Measurements from ENCODE around the gene ZCCHC9.
"Not testable (repeated sequence)": the region's sequence is repeated elsewhere in the genome, so short reads cannot be mapped to it uniquely, and the experiment has no call there.

The ZCCHC9 gene

DNA sequence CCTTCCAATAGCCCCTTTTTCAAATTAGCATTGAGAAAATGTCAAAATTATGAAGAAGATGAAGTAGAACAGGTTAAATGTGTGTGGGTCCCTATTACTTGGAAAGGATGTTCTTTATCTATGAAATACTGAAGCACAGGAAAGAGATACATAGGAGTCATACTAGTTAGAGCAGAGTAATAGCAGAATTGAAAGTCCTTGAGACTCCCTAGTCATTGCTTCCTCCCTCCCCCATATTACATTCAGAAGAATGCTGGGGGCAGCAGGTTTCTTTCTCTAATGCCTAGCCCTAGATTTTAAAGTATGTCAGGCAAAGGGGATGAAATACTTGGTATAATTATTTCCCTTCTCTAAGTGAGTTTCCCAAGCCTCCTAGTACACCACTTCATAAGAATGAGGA, 4.4 kb downstream of the ZCCHC9 start:
- no peak for DNase-seq (ENCODE audit: low read depth in 3 of 3)

DNA sequence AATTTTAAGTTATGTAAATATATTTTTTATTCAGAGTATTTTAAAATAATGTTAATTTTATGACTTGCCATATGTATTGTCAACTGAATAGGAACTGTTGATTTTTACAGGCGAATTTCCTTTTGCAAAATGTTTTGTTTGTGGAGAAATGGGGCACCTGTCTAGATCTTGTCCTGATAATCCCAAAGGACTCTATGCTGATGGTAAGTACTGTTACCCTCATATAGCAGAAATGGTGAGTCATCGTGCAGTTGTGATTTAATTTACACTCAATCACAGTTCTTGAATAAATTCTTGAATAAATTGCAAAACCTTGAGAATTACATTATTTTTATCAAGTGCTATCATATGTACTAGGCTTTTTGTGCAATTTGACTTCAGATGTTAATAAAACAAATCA, 7.4 kb downstream of the ZCCHC9 start:
- no peak for DNase-seq (ENCODE audit: low read depth in 3 of 3)

DNA sequence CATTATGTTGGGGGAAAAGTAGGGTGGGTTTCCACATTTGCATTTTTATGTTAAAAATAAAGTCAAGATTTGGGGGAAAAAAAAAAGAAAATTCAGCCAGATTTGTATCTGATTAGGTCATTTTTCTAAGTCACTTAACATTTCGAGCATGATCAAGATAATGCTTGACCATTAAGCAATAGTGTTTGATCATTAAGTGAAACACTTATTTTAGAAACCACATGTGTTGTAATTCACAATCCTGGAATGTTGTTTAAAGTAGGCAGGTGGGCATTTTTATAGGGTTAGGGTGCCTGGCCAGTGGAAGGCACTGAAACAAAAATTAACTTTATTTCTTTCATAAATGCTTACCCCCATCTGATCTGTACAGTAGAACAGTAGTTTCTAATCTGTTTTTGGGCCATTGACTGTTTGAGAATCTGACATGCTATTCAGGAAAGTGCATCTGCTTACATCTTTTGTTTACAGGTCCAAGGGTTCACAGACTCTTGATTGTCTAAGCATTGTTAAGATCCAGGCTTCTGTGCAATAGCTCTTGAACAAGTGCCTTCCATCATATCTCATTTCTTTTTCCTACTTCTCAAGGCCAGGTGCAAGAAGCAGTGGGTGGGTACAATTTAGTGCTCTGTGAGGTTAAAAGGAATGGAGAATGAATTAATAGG, 9.1 kb downstream of the ZCCHC9 start:
- DNase-seq (ENCODE audit: low read depth in 3 of 3): no peak

DNA sequence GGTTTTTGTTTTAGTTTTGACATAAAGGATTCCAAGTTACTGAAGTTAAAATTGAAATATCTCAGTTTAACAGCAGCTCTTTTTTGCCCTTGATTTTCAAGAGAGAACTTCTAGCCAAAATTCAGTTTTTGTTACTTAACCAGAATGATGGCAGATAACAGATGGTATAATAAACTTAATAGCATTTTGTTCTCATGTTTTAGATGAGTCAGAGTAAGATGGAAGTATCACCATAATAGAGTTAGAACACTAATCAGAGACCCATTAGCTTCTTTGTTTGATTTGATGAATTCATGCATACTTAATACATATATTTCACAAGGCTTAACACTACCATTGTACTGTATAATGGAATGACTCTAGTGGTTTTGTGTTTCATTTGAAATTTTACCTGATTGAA, 11.9 kb downstream of the ZCCHC9 start:
- DNase-seq (ENCODE audit: low read depth in 3 of 3): no peak

DNA sequence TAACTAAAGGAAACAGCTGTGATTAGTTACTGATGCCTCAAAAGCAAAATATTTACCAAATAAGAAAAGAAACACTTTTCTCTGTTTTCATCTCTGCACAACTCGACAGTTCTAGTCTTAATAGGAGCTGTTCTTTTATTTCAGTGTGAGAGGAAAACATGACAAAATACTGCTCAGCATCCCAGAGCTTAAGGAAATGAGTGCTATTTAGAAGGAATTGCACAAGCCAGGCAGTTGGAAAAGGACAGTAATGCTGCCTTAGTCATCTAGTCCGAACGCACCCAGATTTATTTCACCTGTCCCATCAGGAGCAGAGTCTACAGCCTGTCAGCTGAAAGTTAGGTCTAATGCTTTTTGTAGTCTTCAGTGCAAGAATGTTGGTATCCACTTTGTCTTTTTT, 12.3 kb downstream of the ZCCHC9 start:
- DNase-seq (ENCODE audit: low read depth in 3 of 3): no peak

DNA sequence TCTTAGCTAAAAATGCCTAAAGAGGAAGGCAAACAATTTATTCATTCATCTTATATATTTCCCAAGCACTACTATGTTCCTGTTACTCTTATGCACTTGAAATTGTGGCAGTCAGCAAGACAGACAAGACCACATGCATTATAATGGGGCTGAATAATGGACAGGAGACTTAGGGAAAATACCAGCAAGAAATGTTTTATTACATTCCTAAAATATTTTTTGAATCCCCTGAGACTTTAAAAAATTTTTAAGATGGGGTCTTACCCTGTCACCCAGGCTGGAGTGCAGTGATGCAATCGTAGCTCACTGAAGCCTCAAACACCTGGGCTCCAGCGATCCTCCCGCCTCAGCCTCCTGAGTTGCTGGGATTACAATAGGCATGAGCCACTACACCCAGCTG, 13.2 kb downstream of the ZCCHC9 start:
- DNase-seq (ENCODE audit: low read depth in 3 of 3): no peak

DNA sequence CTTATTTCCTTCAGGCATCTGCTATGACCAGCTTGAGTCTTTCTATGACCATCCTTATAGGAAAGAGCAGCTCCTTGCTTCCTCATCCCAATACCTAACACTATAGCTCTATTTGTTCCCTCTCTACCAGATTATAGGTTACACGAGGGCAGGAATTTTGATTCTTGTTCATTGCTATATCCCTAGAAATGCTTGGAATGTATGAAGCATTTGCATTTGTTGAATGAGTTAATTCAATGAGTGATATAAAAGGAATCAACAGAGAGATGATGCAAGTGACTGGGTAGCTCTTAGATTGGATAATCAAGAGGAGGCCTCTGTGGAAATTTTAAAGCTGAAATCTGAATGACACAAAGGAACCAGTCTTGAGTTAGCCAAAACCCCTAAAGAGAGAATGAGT, 13.9 kb downstream of the ZCCHC9 start:
- no peak for DNase-seq (ENCODE audit: low read depth in 3 of 3)

DNA sequence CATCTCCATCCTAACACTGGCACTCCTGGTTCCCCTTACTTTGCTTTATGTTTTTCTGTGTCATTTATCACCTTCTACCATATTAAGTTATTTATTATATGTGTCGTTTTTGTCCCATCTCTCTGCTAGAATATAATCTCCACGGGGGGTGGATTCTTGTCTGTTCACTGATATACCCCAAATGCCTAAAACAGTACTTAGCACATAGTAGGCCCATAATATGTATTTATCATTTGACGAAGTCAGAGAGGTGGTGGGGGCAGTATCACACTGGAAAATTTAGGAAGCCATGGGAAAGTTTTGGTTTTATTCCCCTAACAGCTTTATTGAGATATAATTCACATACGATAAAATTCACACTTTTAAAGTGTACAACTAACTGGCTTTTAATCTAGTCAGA, 14.4 kb downstream of the ZCCHC9 start:
- no peak for DNase-seq (ENCODE audit: low read depth in 3 of 3)

DNA sequence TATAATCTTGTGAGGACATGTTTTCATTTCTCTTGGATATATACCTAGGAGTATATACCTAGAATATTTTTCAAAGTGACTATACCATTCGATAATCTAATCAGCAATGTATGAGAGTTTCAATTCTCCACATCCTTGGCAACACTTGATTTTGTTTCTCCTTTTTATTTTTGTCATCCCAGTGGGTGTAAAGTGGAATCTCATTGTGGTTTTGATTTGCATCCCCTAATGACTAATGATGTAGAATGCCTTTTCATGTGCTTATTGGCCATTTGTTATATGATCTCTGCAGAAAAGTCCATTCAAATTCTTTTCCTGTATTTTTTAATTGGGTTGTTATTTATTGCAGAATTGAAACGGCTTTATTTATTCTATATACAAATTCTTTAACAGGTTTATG, 15.2 kb downstream of the ZCCHC9 start:
- DNase-seq (ENCODE audit: low read depth in 3 of 3): no peak

DNA sequence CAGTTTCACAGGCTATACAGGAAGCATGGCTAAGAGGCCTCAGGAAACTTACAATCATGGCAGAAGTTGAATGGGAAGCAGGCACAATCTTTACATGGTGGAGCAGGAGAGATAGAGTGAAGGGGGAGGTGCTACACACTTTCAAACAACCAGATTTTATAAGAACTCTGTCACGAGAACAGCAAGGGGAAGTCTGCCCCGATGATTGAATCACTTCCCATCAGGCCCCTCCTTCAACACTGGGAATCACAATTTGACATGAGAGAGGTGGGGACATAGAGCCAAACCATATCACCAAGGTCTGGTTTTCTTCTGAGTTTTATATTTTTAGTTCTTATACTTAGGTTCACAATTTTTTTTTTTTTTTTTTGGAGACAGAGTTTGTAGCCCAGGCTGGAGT, 16.1 kb downstream of the ZCCHC9 start:
- DNase-seq (ENCODE audit: low read depth in 3 of 3): no peak

DNA sequence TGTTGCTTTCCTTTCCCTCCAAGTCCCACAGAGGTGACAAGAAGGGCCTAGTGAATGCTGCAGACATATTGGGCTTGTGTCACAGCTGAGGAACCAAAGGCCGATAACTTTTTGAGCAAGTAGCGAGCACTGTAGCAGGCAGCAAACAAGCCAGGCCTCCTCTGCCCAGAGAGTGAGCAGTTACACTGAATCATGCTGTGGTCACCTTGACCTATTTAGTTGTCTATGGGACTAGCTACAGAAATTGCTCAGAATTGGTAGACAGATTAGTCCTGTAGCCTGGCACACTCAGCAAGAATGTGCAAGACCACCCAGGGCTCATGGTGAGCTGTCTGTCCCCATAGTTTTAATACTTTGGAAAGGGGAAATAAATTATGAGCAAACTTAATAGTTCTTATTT, 25.2 kb downstream of the ZCCHC9 start:
- DNase-seq (ENCODE audit: low read depth in 3 of 3): no peak

DNA sequence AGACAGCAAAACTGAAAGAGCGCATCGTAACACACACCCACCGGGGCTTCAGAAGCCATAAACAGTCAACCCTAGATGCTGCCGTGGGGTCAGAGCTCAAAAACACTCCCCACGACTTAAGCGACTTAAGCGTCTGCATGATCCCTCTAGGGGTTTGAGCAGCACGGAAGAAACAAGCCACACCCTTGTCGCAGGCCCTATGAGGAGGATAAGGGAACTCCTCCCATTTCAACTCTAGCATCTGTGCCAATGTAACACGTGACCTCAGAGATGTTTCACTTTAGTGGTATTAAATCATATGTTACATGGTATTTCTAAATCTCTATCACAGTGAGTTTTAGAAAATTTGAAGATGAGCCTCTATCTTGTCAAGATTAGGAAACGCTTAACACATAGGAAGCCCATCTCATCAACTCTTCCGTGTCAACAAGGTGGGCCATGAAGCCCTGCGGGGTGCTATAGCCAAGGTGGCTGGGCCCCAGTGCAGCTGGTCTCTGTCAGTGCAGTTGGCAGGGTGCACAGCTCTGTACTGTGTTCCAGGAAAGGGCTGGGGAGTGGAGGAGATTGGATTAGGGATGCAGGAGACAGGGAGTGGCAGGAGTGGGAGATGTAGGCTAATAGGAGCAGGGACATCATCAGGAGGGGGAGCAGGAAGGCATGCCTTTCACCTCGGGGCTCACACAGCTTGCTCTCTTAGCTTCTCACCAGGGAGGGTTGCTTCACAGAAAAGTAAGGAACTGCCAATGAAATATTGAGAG, 33.1 kb downstream of the ZCCHC9 start:
- DNase-seq (ENCODE audit: low read depth in 3 of 3): no peak

DNA sequence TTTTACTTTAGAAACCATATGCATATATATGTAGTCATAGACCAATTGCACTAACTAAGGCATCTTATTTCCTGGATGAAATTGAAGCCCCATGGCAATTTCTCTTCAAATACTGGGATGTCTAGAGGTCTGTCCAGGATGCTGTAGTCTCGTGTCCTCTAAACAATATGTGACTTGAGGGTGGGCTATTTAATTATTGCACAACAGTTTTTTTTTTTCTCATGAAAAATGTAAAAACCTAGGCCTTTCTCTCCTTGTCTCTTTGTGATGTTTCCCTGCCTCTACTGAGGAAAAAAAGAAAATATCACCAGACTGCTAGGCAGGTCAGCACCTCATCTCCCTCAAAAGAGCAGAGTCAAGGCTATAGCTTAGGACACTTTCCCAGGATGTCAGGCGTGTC, 34.6 kb downstream of the ZCCHC9 start:
- DNase-seq (ENCODE audit: low read depth in 3 of 3): no peak

DNA sequence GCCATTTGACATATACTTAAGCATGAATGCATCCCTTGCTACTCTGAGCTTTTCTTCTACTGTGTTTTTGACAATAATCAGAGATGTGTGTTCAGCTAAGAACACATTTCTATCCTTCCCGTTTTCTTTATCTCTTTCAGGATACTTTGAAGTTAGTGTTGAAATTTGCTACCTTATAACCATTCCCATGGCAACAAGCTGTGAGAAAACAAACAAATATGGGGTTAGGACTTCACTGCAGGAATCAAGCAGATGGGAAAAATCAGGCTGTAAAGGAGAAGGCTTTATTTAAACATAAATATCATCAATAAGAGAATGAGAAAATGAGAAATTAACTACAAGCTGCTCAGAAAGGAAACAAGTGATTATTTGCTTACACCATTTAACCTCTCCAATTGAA, 35.2 kb downstream of the ZCCHC9 start:
- DNase-seq (ENCODE audit: low read depth in 3 of 3): no peak

DNA sequence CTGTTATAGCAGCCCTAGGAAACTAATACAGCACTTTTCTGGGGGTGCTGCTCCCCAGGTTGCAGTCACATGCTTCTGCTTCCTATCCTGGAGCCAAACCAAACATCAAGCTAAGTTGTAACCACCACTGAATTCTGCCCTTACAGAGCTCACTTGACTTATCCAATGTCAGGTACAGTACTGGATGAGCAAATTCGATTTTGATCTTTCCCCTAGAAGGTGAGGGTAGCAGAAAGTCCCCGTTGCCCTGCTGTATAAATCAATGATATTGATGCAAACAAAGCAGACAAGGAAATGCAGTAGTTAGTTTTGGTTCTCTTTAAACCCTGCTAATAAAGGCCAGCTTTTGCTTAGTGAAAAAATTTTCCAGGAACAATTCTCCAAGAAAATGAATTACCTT, 36.4 kb downstream of the ZCCHC9 start:
- DNase-seq (ENCODE audit: low read depth in 3 of 3): no peak

DNA sequence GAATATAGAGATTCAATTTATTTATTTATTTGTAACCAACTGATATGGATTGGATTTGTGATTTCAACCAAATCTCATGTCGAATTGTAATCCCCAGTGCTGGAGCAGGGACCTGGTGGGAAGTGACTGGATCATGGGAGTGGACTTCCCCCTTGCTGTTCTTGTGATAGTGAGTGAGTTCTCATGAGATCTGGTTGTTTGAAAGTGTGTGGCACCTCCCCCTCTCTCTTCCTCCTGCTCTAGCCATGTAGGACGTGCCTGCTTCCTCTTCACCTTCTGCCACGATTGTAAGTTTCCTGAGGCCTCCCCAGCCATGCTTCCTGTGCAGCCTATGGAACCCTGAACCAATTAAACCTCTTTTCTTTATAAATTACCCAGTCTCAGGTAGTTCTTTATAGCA, 36.8 kb downstream of the ZCCHC9 start:
- not testable (repeated sequence) for DNase-seq (ENCODE audit: low read depth in 3 of 3)

DNA sequence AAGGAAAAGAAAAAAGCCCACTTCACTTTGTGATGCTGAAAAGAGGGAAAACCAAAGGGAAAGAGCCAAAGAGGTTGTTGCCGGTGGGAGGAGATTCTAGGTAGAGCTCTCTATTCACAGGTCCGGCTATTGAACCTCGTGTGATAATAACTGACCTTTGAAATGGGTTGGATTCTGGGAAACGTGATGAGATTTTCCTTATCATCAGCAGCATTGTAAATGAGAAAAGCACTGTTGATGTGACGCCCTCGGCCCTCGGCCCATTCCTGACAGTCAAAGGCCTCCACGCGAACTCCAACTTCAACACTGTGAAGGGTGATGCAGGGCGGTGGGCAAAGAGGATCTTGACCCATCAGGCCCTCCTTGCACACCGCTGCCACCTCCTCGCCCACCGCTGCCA, 43.3 kb downstream of the ZCCHC9 start:
- DNase-seq (ENCODE audit: low read depth in 3 of 3): no peak

DNA sequence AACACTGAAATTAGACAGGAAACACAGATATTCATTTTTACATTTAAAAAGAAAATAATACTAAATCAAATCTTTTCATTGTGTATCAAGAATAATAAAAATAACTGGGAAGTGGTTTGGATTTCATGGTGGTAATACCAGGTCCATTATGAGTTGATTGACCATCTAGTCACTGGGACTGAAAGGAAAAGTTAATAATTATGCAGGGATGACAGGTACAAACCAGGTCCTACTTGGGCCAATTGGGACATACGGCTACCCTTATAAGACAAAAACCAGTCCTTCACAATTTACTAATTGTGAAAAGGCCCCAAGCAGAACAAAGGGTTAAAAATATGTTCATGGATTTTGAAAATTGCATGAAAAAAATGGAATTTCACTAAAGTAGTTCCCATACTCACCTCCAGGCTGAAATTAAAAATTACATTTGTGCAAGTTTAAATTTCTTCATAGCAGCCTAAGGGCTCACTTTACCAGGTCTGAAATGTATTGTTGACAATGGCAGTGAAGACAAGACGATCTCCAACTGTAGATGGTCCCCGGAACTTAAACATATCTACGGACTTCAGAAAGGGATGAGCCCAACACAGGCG, 44.1 kb downstream of the ZCCHC9 start:
- DNase-seq (ENCODE audit: low read depth in 3 of 3): no peak

DNA sequence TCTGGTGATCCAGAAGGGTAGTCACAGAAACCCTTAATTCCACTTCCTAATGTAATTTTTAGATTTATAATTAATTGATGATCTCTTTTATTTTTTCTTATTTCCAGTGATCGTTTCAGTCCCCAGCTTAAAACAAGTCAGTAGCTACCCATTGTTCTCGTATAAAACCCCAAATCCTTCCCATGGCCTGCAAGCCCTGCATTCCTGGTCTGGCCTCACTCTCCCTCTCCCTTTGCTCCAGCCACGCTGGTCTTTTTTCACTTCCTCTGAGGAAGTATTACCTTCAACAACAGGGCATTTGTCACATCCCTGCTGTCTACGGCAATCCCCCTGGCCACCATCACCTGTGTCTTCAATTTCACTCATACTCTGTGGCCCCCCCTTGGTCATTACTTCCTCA, 47.8 kb downstream of the ZCCHC9 start:
- no peak for DNase-seq (ENCODE audit: low read depth in 3 of 3)

DNA sequence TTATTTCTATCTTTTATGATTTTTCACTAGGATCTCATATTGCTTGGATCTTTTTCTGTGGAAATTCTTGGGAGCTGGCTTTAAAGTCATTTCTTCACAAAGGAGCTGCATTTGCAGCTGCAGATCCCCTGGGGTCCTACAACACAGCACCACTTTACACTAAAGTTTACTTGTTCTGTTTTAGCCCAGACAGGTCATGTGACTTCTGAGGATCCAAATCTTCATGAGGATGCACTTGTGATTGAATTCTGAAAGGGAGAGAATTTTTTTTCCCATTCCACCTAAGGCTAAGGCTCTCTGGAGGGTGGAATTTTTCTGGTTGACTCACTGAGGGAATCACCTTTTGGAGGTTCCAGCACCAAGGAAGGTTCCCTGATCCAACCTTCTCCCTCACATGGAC, 49.1 kb downstream of the ZCCHC9 start:
- DNase-seq (ENCODE audit: low read depth in 3 of 3): no peak

DNA sequence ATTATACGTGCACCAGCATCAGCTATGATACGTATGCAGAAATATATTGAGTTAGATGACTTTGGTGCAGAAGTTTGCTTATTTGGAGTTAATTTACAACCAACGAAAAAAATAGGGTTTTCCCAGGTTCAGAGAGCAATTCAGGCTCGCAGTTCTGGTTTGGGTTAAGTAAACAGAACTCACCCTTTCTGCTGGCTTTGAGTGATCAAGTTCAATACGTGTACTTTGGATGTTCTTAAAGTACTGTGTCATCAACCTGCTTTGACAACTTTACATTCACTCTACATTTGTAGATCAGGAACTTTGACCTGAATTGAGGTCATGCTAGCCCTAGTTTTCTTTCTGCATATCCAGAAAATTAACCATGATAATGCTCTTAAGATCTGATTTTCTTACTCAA, 51.8 kb downstream of the ZCCHC9 start:
- no peak for DNase-seq (ENCODE audit: low read depth in 3 of 3)

DNA sequence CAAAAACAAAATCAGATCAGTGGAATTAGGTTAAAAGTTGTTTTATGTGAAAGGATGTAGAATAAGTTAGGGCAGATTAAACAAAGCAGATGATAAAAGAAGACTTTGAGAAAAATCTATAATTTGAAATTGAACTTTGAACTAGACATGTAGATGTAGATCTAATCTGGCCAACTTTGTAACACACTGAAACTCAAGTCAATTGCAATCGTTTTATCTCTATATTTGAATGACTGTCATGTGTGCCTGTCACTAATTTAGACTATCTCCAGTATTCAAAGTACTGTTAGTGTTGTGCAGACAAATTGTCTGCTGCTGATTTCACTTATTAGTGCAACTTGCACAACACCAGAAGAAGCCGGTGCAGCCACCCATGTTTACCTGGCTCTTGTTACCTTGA, 52.7 kb downstream of the ZCCHC9 start:
- no peak for DNase-seq (ENCODE audit: low read depth in 3 of 3)
